Activated CD4-positive, alpha-beta T cell treated with anti-CD3 and anti-CD28 coated beads for 24 hours (primary cell): ENCODE data around the gene LEPROT.

Experiments used
- DNase-seq, 2 donors: peaks; one replicate each; pipeline ENCODE4 v3.0.0-alpha.2; 2020; ENCODE audit warnings: low read depth in 2 of 2

Gene LEPROT

GRCh38 chr1:65477414-65478378 lies 57.2 kb downstream of the LEPROT start:
- DNase-seq: no peak

- no peak for DNase-seq
These were observed 58.0 kb downstream of the LEPROT start for GRCh38 chr1:65478379-65479026.

GRCh38 chr1:65479554-65480204 lies 59.2 kb downstream of the LEPROT start:
- no peak for DNase-seq

GRCh38 chr1:65480684-65481405 lies 60.4 kb downstream of the LEPROT start:
- DNase-seq: no peak

- no peak for DNase-seq
These were observed 63.7 kb downstream of the LEPROT start for GRCh38 chr1:65483993-65484754.
